DND-41 (cell line): ENCODE measurements around the gene BIRC5.

Experiments used
- ATAC-seq: fragments of 200-7000 bp; cut with Tn5 transposase; 3 replicates; pipeline ENCODE4 v1.9.1; 2021; ENCODE audit warnings: low read depth; ENCODE audit not compliant: insufficient read depth
- DNase-seq: peaks from one replicate; pipeline ENCODE4 v3.0.0-alpha.2; 2020
- H2AFZ ChIP-seq: 2 replicates; pipeline ENCODE4 v1.6.0; 2012; ENCODE audit warnings: low read depth, low read length
- H3K27ac ChIP-seq: 2 replicates; pipeline ENCODE4 v1.5.1; 2012; ENCODE audit warnings: low read length, inconsistent platforms
- H3K27me3 ChIP-seq: fragments of 200-600 bp; sonication (generic); 2 replicates; pipeline ENCODE4 v1.6.0; 2012; ENCODE audit warnings: low read length, mild to moderate bottlenecking, inconsistent platforms; ENCODE audit not compliant: insufficient read depth, poor library complexity
- H3K36me3 ChIP-seq: 2 replicates; pipeline ENCODE4 v1.5.1; 2012; ENCODE audit warnings: low read length, inconsistent platforms; ENCODE audit not compliant: insufficient read depth
- H3K4me1 ChIP-seq: 2 replicates; pipeline ENCODE4 v1.5.1; 2012; ENCODE audit warnings: mild to moderate bottlenecking, low read length; ENCODE audit not compliant: insufficient read depth
- H3K4me2 ChIP-seq: 2 replicates; pipeline ENCODE4 v1.6.0; 2012; ENCODE audit warnings: mild to moderate bottlenecking, moderate library complexity, low read length, inconsistent platforms; ENCODE audit not compliant: insufficient read depth
- H3K4me3 ChIP-seq, 2 experiments: fragments of 200-600 bp in 1 of 2; shearing (Covaris generic) in 1 of 2; 2 replicates each; pipeline ENCODE4 v1.5.1; 2012 to 2016; ENCODE audit warnings: inconsistent platforms in 2 of 2, low read length in 2 of 2, mild to moderate bottlenecking in 2 of 2, low read depth in 1 of 2, moderate library complexity in 1 of 2
- H3K79me2 ChIP-seq: 2 replicates; pipeline ENCODE4 v1.6.0; 2012; ENCODE audit warnings: low read length, inconsistent platforms; ENCODE audit not compliant: insufficient read depth
- H3K9ac ChIP-seq: 2 replicates; pipeline ENCODE4 v1.6.0; 2012; ENCODE audit warnings: low read depth, mild to moderate bottlenecking, inconsistent platforms, low read length, moderate library complexity
- H3K9me3 ChIP-seq: 2 replicates; pipeline ENCODE4 v1.5.1; 2012; ENCODE audit warnings: low read length, moderate library complexity, mild to moderate bottlenecking, inconsistent platforms; ENCODE audit not compliant: insufficient read depth, severe bottlenecking
- H4K20me1 ChIP-seq: 2 replicates; pipeline ENCODE4 v1.6.0; 2012; ENCODE audit warnings: low read length; ENCODE audit not compliant: insufficient read depth
- CTCF ChIP-seq: IDR thresholded peaks from 2 replicates; pipeline ENCODE4 v1.5.1; 2012; ENCODE audit warnings: borderline replicate concordance, low read length, moderate library complexity, mild to moderate bottlenecking; ENCODE audit not compliant: poor library complexity, severe bottlenecking; ENCODE audit errors: extremely low read depth
- EZH2 ChIP-seq: IDR thresholded peaks from 3 replicates; pipeline ENCODE4 v1.6.1; 2012; ENCODE audit warnings: borderline replicate concordance, low read depth, mild to moderate bottlenecking, moderate library complexity, low read length, inconsistent platforms; ENCODE audit not compliant: severe bottlenecking

Gene BIRC5

GRCh38 chr17:78214016-78214705 lies at the start of gene BIRC5:
Gene BIRC5, plus strand, starts transcription at chr17:78214253. Its CDS starts 64 bp downstream, at chr17:78214317.
- peak; percentile 92 for DNase-seq
- peak within 1 kb of the TSS; percentile 82 to 99 for H3K4me3 ChIP-seq
- peaks cover 29% of the 10 kb centered on the region for H3K4me1 ChIP-seq
- peak within 1 kb of the TSS; percentile 82 for H3K4me2 ChIP-seq
- peaks cover 4% of the 10 kb centered on the region; the same call in 1 of the 2 replicates for H4K20me1 ChIP-seq
- no peaks in the 10 kb centered on the region for H3K9me3 ChIP-seq
- peak; percentile 99 for ATAC-seq
- H3K9ac ChIP-seq, result peak within 1 kb of the TSS; percentile 99
- peaks cover 47% of the 10 kb centered on the region for H3K79me2 ChIP-seq
- TF ChIP-seq EZH2 (no peak), CTCF (no peak)
- peak within 1 kb of the TSS; percentile 96 for H3K27ac ChIP-seq
- peak within 1 kb of the TSS; percentile 86 for H2AFZ ChIP-seq
- H3K27me3 ChIP-seq, result no peaks in the 10 kb centered on the region
- H3K36me3 ChIP-seq, result peaks cover 39% of the 10 kb centered on the region

DNA sequence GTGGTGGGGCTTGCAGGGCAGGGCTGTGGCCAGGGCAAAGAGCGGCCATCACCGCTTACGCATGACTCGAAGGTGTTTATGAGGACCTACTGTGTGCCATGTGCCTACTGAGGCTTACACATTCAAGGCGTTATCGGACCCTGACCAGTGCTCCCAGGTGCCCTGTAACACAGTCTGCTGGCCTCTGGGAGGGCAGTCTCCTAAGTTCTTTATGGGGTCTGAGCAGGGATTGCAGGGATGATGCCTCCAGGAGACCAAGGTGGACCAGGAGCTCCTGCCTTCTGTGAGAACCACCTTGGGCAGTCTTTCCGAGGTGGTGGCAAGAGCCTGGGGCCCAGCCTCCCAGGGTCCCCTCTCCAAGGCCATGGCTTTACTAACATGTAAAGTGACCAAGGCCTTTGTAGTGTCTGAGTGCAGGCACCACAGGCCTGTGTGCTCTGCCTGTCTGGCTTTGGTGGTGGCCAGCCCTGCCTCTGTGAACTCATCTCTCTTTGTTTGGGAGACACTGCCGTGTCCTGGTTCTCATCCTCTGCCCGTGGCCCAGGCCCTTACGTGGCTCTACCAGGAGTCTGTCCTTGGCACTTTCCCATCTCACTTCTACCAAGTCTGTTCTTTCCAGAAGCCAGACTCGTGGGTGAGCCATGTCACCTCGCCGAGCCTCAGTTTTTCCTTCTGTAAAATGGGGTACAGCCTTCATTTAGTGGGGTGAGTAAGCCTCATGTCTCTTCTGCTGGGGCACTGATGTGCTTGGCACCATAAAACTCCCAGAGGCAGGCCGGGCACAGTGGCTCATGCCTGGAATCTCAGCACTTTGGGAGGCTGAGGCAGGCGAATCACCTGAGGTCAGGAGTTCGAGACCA lies 49.1 kb upstream of the BIRC5 start:
- Histone ChIP-seq H3K4me2 (no peak overlapping the region), H3K9ac (no peak overlapping the region), H4K20me1 (peaks cover 10% of the 10 kb centered on the region), H3K79me2 (peaks cover 14% of the 10 kb centered on the region), H3K4me1 (peaks cover 21% of the 10 kb centered on the region), H3K4me3 (no peak overlapping the region), H3K27me3 (no peaks in the 10 kb centered on the region), H3K36me3 (no peaks in the 10 kb centered on the region; the same call in 1 of the 2 replicates), H3K27ac (no peak overlapping the region), H3K9me3 (no peaks in the 10 kb centered on the region), H2AFZ (no peak overlapping the region)
- no peak for DNase-seq
- ATAC-seq, result no peak
- TF ChIP-seq EZH2 (no peak), CTCF (no peak)

- ATAC-seq (no peak), DNase-seq (no peak)
- no peak for TF ChIP-seq CTCF
- Histone ChIP-seq H3K4me2 (no peak overlapping the region), H3K9ac (no peak overlapping the region), H3K4me1 (peaks cover 29% of the 10 kb centered on the region), H3K9me3 (no peaks in the 10 kb centered on the region), H4K20me1 (peaks cover 23% of the 10 kb centered on the region), H3K4me3 (no peak overlapping the region), H3K27me3 (no peaks in the 10 kb centered on the region), H3K79me2 (peaks cover 14% of the 10 kb centered on the region), H2AFZ (no peak overlapping the region), H3K36me3 (peaks cover 8% of the 10 kb centered on the region), H3K27ac (no peak overlapping the region)
Measured at GRCh38 chr17:78166416-78166815, 47.6 kb upstream of the BIRC5 start.
